Activated T-cell treated with anti-CD3 and anti-CD28 coated beads, Interleukin-2, amount 50 U/mL, for 1 hour (primary cell): ENCODE data around the gene TBX21.

Experiments
- DNase-seq: peaks from one replicate; pipeline ENCODE4 v3.0.0-alpha.2; 2020

Gene TBX21

GRCh38 chr17:47713980-47714700 is 18.9 kb upstream of the TBX21 start:
- no peak for DNase-seq

GRCh38 chr17:47714773-47715396 is 18.2 kb upstream of the TBX21 start:
- no peak for DNase-seq

GRCh38 chr17:47715669-47716325 is 17.2 kb upstream of the TBX21 start:
- DNase-seq, result no peak

- DNase-seq, result no peak
These were observed 16.7 kb upstream of the TBX21 start for GRCh38 chr17:47716375-47716774.

- no peak for DNase-seq
These were observed 15.8 kb upstream of the TBX21 start for GRCh38 chr17:47717261-47717697.

- DNase-seq, result no peak
These were observed 14.9 kb upstream of the TBX21 start for GRCh38 chr17:47717979-47718621.

GRCh38 chr17:47718634-47719405 is 14.2 kb upstream of the TBX21 start:
- DNase-seq, result no peak

GRCh38 chr17:47719411-47720152 is 13.5 kb upstream of the TBX21 start:
- DNase-seq, result no peak

- DNase-seq, result no peak
These were observed 12.8 kb upstream of the TBX21 start for GRCh38 chr17:47720196-47720595.

- DNase-seq, result peak; percentile 84
These were observed 12.1 kb upstream of the TBX21 start for GRCh38 chr17:47720754-47721533.

- DNase-seq, result no peak
These were observed 11.3 kb upstream of the TBX21 start for GRCh38 chr17:47721725-47722124.

- no peak for DNase-seq
These were observed 8.3 kb upstream of the TBX21 start for GRCh38 chr17:47724705-47725104.

GRCh38 chr17:47725446-47726111 is 7.5 kb upstream of the TBX21 start:
- no peak for DNase-seq

- no peak for DNase-seq
These were observed 6.0 kb upstream of the TBX21 start for GRCh38 chr17:47726796-47727703.

GRCh38 chr17:47727704-47728036 is 5.4 kb upstream of the TBX21 start:
- no peak for DNase-seq

- no peak for DNase-seq
These were observed 4.7 kb upstream of the TBX21 start for GRCh38 chr17:47728214-47728877.

- peak; percentile 13 for DNase-seq
These were observed 3.6 kb upstream of the TBX21 start for GRCh38 chr17:47729476-47729875.

GRCh38 chr17:47730681-47731080 is 2.4 kb upstream of the TBX21 start:
- peak; percentile 11 for DNase-seq

- peak; percentile 16 for DNase-seq
These were observed 1.6 kb upstream of the TBX21 start for GRCh38 chr17:47731396-47731795.
